GM21825 (cell line): ENCODE measurements around the gene PDE4A.
A peak's percentile ranks its signal among the peaks of the same experiment; 100 is the strongest.
"Not testable (repeated sequence)": the region's sequence is repeated elsewhere in the genome, so short reads cannot be mapped to it uniquely, and the experiment has no call there.

Experiments used
- ATAC-seq: cut with Tn5 transposase; IDR thresholded peaks from one replicate; pipeline ENCODE4 v1.9.1; 2021; ENCODE audit warnings: mild to moderate bottlenecking, moderate library complexity; ENCODE audit not compliant: unreplicated experiment

The PDE4A gene

DNA sequence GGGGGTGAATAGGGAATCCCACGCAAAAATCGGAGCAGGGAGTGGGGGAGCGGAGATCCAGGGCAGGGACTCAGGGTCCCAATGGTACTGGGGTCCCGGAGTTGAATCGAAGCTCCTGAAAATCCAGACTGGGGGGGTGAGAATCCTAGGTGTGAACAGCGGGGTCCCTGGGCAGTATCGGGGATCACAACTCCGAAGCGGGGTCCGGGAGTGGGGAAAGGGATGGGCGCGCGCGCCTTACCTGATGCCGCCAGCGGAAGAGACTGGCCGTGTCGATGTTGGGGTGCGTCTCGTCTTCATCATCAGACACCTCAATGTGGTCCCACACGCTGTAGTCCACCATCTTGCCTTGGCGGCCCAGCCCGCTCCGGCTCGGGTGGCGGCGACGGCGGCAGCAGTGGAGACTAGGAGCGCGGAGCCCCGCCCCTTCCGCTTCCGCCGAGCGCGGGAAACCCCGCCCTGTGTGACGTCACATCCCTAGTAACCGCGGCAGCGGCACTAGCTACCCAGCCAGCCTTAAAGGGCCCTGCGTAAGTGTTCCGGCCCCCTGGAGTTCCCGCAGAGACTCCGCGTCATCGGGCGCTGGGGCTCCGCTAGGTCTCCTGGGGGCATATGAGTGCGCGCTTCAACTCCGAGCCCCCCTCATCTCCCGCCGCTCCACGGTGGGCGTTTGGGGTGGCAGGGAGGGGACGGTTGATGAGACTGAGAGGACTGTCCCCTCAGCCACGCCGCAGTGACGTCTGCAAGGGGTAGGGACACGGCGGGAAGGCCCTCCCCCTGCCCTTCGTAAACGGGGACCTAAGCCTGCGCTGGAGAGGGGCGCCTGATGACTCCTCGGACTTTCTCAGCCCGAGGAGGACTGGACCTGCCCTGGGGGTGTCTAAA lies 17.0 kb upstream of the PDE4A start, which contains the start of gene CDC37:
TSS of gene CDC37 (minus strand) at position 406 of the 885 bp plus-strand sequence. CDS start at position 343, 63 bp downstream.
- peak; percentile 61 for ATAC-seq

DNA sequence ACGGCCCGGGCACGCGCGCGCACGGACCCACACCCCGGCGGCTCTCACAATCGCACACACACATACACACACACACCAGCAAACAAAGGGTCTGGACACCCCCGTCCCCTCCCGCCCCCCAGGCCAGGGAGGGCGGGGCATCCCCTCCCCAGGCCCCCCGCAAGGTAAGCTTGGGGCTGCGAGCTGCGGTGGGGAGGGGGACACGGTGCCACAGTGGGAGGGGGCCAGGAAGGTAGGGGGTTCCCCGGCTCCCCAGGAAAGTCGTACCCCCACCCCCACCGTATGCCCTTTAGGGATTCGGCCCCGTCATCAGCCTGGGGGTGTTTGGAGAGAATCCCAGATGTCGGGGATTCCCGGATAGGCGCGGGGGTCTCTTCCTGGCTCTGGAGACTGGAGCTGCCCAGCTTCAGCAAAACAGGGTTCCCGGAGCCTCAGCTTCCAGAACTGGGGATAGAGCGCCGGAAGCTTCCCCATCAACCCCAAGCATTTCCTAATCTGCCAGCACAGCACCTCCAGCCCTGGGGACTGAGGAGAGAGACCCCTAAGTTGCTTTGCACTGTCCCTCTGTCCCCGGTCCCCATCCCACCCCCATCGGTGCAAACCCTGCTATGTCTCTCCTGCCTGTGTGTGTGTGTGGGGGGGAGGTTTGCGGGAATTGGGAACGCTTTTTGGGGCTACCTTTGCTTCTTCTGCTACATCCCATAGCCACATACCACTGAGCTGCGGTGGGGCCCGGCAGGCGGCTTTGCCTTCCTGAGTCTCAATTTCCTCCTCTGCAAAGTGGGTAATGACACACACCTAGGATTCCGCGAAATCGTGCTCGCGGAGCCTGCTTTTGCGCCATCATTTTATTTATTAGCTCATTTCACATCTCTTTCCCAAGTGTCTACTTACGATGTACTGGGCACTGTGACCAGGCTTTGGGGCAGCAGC lies 15.2 kb upstream of the PDE4A start:
- ATAC-seq, result no peak

DNA sequence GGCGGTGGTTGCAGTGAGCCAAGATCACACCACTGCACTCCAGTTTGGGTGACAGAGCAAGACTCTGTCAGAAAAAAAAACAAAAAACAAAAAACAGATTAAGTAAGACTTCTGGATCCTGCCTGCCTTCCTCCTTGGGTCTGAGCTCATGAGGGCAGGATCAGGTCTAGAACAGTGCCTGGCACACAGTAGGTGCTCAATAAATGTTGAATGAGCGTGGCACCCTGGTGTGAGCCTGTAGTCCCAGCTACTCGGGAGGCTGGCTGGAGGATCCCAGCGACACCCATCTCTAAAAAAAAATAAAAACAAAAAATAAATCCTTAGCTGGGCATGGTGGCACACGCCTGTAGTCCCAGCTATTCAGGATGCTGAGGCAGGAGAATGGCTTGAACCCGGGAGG lies 14.1 kb upstream of the PDE4A start:
- ATAC-seq, result no peak

DNA sequence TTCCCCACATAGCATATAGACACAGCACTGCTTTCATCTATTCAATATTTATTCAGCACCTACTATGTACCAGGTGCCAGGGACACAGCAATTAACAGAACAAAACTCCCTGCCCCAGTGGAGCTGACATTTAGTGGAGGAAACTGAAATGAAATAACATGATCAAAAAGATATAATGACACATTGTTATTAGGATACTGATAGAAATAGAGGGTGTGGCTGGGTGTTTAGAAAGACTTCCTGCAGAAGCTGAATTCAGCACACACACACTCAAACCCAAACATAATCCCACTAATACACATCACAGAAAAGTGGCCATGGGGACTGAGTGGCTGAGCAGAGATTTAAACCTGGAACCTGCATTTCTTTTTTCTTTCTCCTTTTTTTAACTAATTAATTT lies 13.2 kb upstream of the PDE4A start:
- no peak for ATAC-seq

DNA sequence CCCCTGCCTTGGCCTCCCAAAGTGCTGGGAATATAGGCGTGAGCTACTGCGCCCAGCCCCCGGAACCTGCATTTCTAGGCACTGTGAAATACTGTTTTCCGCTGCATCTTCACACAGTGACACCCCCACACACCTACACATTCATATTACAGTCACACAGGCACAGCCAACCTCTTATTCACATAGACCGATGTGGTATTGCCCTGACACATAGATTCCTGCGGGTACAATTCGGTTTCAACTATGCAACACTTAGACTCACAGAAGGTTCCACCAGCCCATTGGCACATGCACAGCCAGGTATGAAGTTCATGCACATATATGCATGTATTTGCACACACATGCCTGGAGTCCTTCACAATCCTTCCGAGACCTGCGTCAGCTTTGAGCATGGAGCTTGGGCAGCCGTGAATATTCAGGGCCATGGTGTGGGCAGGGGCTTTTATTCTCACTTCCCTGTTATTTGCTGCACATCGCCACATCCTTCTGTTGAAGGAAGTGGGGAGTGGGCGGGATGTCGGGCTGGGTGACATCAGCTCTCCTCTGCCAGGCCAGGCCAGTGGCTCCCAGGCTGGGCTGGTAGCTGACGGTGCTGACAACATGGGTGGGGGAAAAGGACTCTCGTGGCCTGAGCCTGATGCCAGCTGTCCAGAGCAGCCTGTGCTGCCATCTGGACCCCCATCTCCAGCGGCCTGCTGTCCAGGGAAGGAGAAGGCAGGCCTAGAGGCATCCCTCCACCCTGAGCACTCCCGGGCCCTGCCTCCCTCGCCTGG lies 11.6 kb upstream of the PDE4A start:
- ATAC-seq, result no peak

DNA sequence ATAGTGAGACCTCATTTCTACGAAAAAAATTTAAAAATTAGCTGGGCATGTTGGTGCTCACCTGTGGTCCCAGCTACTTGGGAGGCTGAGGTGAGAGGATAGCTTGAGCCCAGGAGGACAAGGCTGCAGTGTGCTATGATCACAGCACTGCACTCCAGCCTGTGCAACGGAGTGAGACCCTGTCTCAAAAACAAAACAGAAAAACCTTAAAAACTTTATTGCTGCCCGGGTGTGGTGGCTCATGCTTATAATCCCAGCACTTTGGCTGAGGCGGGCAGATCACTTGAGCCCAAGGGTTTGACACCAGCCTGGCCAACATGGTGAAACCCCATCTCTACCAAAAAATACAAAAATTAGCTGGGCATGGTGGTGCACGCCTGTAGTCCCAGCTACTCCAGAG lies 9.1 kb upstream of the PDE4A start:
- not testable (repeated sequence) for ATAC-seq

DNA sequence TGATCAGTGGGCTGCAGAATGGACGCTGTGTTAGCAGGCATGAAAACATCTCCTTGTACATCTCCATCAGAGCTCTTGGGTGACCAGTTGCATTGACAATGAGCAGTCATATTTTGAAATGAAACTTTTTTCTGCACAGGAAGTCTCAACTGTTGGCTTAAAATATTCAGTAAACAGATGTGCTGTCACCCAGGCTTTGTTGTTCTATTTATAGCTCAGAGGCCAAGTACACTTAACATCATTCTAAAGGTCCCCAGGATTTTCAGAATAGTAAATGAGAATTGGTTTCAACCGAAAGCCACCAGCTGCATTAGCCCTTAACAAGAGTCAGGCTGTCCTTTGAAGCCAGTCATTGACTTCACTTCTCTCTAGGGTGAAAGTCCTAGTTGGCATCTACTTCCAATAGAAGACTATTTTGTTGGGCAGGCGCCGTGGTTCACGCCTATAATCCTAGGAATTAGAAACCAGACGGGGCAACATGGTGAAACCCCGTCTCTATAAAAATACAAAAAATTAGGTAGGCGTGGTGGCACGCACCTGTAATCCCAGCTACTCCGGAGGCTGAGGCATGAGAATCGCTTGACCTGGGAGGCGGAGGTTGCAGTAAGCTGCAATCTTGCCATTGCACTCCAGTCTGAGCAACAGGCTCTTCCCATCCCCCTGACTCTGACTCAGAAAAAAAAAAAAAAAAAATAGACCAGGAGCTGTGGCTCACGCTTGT lies 7.9 kb upstream of the PDE4A start:
- ATAC-seq, result peak; percentile 46

DNA sequence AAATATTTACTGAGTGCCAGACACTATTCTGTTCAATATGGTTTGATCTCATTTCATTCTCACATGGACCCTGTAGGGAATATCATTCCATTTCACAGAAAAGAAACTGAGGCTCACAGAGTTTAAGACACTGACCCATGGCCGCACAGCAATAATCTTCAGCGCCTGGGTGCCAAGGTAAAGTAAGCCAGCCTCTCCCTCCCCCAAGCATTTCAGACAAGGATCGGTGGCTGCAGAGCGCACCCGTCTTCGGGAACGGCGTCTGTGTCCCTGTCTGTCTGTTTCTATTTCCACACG lies 4.3 kb upstream of the PDE4A start:
- ATAC-seq, result no peak

DNA sequence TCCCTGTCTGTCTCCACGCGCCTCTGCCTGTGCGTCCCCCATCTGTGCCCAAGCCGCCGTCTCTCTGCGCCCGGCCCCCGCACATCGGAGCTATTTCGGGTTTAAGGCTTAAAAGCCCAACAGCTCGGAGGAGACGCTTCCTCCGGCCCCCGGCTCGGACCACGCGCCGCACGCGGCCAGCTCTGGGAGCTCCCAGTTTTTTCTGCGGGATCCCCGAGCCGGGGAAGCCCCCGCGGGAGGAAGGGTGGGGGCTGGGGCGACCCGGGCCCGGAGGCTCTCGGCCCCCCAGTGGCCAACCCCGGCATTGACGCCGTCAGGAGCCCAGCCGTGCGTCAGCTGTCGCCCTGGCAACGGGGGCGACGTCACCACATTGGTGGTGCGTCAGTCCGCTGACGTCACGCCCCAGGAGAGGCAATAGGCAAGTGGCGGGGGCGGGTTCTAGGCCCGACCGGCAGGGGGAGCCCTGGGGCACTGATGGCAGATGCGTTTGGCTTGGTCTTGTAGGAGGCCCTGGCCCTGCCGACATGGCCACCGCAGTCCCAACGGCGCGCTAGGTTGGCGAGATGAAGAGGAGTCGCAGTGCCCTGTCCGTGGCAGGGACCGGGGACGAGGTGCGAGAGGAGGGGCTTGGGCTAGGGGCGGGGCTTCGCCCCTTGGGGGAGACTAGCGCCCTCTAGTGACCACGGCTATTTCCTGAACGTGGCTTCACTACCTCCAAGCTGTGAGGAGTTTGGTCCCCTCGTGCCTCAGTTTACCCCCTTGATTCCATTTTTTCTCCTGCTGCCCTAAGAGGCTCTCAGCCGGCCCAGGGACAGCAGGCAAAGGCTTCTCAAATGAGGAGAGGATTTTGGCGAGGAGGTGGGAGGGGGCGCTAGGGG lies 3.7 kb upstream of the PDE4A start:
- peak; percentile 45 for ATAC-seq

DNA sequence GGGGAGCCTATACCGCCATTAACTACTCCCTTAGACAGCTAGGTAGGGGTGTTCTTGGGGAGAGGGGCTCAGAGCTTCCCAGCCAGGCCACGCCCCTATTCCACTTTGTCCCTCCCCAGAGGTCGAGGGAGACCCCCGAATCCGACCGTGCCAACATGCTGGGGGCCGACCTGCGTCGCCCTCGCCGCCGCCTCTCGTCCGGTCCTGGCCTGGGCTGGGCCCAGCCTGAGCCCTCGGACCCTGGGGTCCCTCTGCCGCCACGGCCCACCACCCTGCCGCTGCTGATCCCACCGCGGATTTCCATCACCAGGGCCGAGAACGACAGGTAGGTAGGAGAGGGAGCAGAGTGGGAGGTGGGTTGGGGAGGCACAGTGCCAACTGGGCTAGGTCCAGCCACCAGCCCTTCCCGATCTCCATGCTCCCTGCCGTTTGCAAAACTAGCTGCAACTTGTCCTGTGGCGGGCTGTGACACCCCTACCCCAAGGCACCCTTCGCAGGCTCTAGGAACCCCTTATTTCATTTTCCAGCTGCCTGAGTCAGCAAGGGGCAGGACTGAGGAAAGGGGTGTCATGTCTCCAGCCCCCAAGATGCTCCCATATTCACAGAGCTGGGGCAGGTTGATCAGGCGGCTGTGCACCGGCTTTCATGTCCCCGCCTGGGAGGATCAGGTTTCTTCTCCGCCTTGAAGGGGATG lies 2.6 kb upstream of the PDE4A start:
- no peak for ATAC-seq

DNA sequence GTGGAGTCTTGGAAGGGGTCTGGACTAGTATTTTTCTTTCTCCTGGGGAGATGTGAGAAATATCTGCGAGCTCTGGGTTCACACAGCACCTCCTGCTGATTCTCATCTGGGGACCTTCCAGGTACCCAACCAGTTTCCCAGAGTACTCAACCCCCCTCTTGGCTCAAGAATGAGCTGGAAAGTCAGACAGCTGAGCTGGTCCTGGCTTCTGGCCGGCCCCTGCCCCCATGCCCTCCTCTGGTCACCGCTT lies 2.2 kb upstream of the PDE4A start:
- no peak for ATAC-seq

DNA sequence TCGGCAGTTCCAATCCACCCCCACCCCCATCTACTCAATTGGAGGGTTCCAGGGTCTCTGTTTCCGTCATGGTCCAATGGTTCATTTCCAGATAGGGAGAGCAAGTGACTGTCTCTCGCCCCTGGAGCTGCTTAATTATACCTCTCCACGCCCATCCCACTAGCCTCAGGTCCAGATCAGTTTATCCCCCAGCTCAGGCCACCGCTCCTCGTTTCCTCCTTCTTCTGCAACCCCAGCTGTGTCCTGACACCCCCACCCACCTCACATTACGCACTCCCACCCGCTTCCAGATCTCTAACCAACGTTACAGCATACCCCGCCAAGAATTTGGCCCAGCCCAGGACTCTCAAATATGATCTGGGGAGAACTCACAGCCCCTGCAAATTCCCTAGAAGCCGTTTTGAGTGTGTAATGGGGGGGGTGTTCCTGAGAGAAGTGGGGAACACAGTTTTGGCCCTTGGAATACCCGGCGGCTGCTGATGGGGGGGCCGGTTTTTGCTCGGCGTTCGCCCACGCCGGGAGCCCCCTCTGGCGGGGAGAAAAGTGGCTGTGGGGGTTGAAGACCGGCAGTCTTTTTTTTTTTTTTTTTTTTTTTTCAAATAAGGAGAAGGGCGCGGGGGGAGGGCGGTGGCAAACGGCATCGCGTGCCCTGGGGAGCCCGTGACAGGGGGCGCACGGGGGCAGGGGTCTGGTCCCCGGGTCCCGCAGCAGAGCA lies 1.7 kb upstream of the PDE4A start:
- ATAC-seq, result no peak

DNA sequence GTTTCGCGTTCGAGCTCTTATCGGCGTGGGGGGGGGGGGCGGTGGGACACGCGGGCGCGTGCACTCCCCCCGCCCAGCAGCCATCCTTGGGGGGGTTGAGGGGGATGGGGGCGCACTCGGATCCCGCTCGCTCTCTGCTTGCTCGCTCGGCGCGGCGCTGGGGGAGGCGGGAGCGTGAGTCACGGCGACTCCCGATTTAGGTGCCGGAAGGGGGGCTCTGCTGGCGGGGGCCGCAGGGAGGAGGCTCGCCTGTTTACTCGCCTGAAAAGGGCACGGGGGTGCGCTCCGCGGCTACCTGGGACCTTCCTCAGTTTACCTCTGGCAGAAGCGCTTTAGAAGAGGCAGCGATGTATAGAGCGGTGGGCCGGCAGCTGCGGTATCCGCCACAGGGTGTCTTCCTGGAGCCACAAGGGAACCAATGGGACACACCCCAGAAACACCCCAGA lies 1.1 kb upstream of the PDE4A start:
- no peak for ATAC-seq

DNA sequence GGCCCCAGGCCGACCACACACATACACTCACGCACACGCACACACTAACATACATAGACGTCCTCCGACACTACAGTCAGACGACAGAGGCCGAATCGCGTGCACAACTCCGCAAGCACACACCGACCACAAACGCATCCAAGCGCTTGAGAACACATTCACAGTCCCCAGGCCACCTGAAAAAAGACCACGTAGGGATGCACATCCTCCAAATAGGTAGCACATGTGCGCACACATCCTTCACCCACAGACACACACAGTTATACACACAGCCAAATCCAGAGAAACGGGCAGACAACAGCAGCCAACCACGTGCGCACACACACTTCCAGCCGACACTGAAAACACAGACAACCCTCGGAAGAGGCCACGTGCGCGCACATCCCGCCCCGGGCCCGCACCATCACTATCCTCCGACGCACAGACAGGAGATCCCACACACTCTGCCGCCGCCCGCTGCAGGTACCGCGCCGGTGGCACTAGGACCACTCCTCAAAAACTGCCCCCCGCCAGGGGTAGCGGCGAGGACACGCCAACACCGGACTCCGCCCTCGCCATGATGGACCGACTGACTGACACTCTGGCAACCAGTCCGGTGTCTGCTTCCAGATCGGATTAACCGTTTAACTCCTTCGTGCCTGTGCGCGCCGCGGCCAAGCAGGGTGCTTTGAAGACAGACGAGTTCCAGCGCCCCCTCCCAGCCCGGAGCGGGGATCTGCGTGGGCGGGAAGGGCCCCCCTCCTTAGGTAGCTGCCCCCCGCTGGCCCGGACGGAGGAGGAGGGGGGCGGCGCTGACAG lies 493 bp upstream of the PDE4A start:
- no peak for ATAC-seq

DNA sequence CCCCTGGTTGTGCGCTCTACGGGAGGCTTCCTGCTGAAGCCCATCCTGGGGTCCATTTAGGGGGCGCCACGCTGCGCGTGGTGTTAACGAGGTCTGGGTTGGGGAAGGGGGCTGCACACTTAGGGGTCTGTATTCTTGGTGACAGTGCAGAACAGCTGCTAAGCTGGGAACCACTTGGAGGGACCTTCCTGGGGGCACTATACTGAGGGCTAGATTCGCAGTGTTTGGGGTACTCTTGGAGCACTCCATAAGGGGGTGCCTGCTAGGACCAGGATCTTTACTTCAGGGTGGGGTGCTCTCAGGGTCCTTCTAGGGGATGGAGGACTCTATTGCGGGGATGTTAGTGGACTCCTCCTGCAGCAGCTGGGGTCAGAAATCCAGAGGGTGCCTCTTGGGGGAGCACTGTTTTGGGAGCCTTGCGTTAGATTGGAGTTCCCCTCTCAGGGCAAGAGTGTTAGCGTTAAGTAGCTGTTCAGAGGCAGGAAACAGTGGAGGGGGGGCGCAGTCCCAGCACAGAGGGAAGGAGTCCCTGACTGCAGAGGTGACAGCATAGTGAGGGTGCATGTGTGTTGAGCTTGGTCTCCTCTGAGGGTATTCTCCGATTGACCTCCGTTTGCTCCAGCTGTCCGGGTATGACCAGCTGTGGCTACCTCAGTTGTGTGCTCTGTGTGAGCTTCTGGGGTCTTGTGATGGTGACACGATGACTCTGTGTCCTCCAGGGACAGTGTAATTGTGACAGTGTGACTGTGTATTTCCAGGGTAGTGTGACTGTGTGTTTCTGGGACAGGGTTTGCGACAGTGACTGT lies 1.1 kb downstream of the PDE4A start:
- no peak for ATAC-seq

DNA sequence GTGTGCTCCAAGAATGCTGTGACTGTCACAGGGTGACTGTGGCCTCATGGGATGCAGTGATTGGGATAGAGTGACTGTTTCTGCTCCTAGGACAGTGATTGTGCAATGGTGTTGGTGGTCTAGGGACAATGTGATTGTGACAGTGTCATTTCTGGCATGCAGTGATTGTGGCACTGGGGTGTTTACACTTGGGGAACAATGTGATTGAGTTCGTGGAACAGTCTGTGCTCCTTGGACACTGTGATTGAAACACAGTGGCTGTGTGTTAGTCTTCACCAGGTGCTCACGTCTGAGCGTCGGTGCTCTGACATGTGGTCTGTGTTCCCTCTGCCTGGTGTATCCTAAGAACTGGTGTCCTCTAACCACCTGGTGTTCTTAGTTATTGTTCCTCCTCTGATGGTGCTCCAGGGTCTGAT lies 1.7 kb downstream of the PDE4A start:
- no peak for ATAC-seq

DNA sequence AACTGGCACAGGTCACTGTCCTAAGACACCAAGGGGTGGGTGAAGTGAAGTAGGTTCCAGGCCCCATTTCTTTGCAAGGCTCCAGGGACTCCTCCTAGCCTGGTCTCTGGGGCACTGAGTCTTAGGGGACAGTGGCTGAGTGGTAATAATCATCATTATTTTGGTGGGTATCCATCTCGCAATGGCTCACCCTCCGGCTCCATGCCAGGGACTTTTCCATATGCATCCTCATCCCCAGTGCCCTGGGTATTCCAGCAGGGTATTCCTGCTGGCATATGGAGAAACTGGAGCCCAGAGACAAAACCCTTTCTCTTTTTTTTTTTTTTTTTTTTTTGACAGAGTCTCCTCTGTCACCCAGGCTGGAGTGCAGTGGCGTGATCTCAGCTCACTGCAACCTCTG lies 2.5 kb downstream of the PDE4A start:
- ATAC-seq, result no peak
